ENCODE data around the gene CNN2.
"Not testable (repeated sequence)": the region's sequence is repeated elsewhere in the genome, so short reads cannot be mapped to it uniquely, and the experiment has no call there.

The CNN2 gene

GRCh38 chr19:1019980-1020867 is 6.2 kb upstream of the CNN2 start:
- Histone ChIP-seq H3K4me3 (ENCODE audit: insufficient read depth in 1 of 2, low read depth in 1 of 2, low read length in 2 of 2) (peak overlapping the region; percentile 73 to 96), H3K4me1 (ENCODE audit: control insufficient read depth, insufficient read depth, low read depth, low read length) (peaks cover 51% of the 10 kb centered on the region), H3K23ac (ENCODE audit: low read length in 2 of 2) (peak overlapping the region in 1 of 2 experiments; percentile 94), H2AFZ (ENCODE audit: low read depth, low read length) (no peak overlapping the region), H3K27me3 (ENCODE audit: control insufficient read depth in 1 of 2, insufficient read depth in 1 of 2, low read length in 2 of 2) (no peaks in the 10 kb centered on the region), H3K4me2 (ENCODE audit: low read length, poor library complexity, severe bottlenecking) (peak overlapping the region; percentile 96), H2BK15ac (ENCODE audit: low read depth, poor library complexity, severe bottlenecking) (peak overlapping the region; percentile 56), H3K36me3 (ENCODE audit: control insufficient read depth in 1 of 2, insufficient read depth in 2 of 2, low read depth in 1 of 2, low read length in 2 of 2) (peaks cover 0 to 29% of the 10 kb centered on the region in 2 experiments), H3K9ac (ENCODE audit: low read length) (peak overlapping the region; percentile 90), H3K79me1 (replicated peaks; ENCODE audit: low read length, poor library complexity, severe bottlenecking) (no peaks in the 10 kb centered on the region), H2BK12ac (ENCODE audit: low read length in 2 of 2) (peak overlapping the region in 1 of 2 experiments; percentile 51), H4K8ac (ENCODE audit: low read length) (peak overlapping the region; percentile 80), H3K14ac (ENCODE audit: low read length in 2 of 2) (peak overlapping the region in 1 of 2 experiments; percentile 94), H3K27ac (ENCODE audit: low read length, poor library complexity, severe bottlenecking) (no peak overlapping the region), H3K4ac (ENCODE audit: low read depth in 1 of 2, low read length in 2 of 2) (peak overlapping the region; percentile 52 to 69), H4K91ac (ENCODE audit: low read length) (peak overlapping the region; percentile 29), H2BK5ac (ENCODE audit: low read depth, low read length, poor library complexity, severe bottlenecking) (peak overlapping the region; percentile 9), H3K9me3 (ENCODE audit: control insufficient read depth, low read length) (no peaks in the 10 kb centered on the region), H3K18ac (ENCODE audit: low read depth in 1 of 2, low read length in 2 of 2) (peak overlapping the region; percentile 94 to 96), H2AK5ac (ENCODE audit: low read length, severe bottlenecking) (no peak overlapping the region), H2BK120ac (ENCODE audit: low read depth, low read length) (peak overlapping the region; percentile 84)
- 6% methylated on average over 51 of the region's 60 CpGs for WGBS
- DNase-seq: no peak

GRCh38 chr19:1020868-1021425 is 5.5 kb upstream of the CNN2 start, which contains the start of gene TMEM259:
Gene TMEM259 (minus strand): TSS chr19:1021123. CDS start chr19:1020996, 127 bp downstream.
- Histone ChIP-seq H3K9ac (ENCODE audit: low read length) (peak within 1 kb of the TSS; percentile 90), H4K91ac (ENCODE audit: low read length) (peak within 1 kb of the TSS; percentile 29), H3K9me3 (ENCODE audit: control insufficient read depth, low read length) (no peaks in the 10 kb centered on the region), H2AK5ac (ENCODE audit: low read length, severe bottlenecking) (no peak within 1 kb of the TSS), H3K4me2 (ENCODE audit: low read length, poor library complexity, severe bottlenecking) (peak within 1 kb of the TSS; percentile 96), H4K8ac (ENCODE audit: low read length) (peak within 1 kb of the TSS; percentile 80), H3K14ac (ENCODE audit: low read length in 2 of 2) (peak within 1 kb of the TSS in 1 of 2 experiments; percentile 94), H3K4ac (ENCODE audit: low read depth in 1 of 2, low read length in 2 of 2) (peak within 1 kb of the TSS; percentile 52 to 69), H3K27ac (ENCODE audit: low read length, poor library complexity, severe bottlenecking) (peak within 1 kb of the TSS; percentile 79), H2AFZ (ENCODE audit: low read depth, low read length) (no peak within 1 kb of the TSS), H2BK12ac (ENCODE audit: low read length in 2 of 2) (peak within 1 kb of the TSS in 1 of 2 experiments; percentile 51), H3K36me3 (ENCODE audit: control insufficient read depth in 1 of 2, insufficient read depth in 2 of 2, low read depth in 1 of 2, low read length in 2 of 2) (peaks cover 0 to 25% of the 10 kb centered on the region in 2 experiments), H2BK15ac (ENCODE audit: low read depth, poor library complexity, severe bottlenecking) (peak within 1 kb of the TSS; percentile 56), H2BK120ac (ENCODE audit: low read depth, low read length) (peak within 1 kb of the TSS; percentile 84), H3K4me1 (ENCODE audit: control insufficient read depth, insufficient read depth, low read depth, low read length) (peaks cover 47% of the 10 kb centered on the region), H3K23ac (ENCODE audit: low read length in 2 of 2) (peak within 1 kb of the TSS in 1 of 2 experiments; percentile 94), H3K18ac (ENCODE audit: low read depth in 1 of 2, low read length in 2 of 2) (peak within 1 kb of the TSS; percentile 94 to 96), H3K27me3 (ENCODE audit: control insufficient read depth in 1 of 2, insufficient read depth in 1 of 2, low read length in 2 of 2) (no peaks in the 10 kb centered on the region), H3K79me1 (replicated peaks; ENCODE audit: low read length, poor library complexity, severe bottlenecking) (no peaks in the 10 kb centered on the region), H3K4me3 (ENCODE audit: insufficient read depth in 1 of 2, low read depth in 1 of 2, low read length in 2 of 2) (peak within 1 kb of the TSS; percentile 73 to 96), H2BK5ac (ENCODE audit: low read depth, low read length, poor library complexity, severe bottlenecking) (peak within 1 kb of the TSS; percentile 9)
- WGBS: under 1% methylated on average over 43 of the region's 68 CpGs
- peak; percentile 97 for DNase-seq

GRCh38 chr19:1023883-1024188 is 2.6 kb upstream of the CNN2 start:
- H2AFZ ChIP-seq (ENCODE audit: low read depth, low read length); H3K18ac ChIP-seq (ENCODE audit: low read depth in 1 of 2, low read length in 2 of 2); H3K4me3 ChIP-seq (ENCODE audit: insufficient read depth in 1 of 2, low read depth in 1 of 2, low read length in 2 of 2); H4K91ac ChIP-seq (ENCODE audit: low read length); H3K79me1 ChIP-seq (replicated peaks; ENCODE audit: low read length, poor library complexity, severe bottlenecking); H3K4ac ChIP-seq (ENCODE audit: low read depth in 1 of 2, low read length in 2 of 2); H2BK12ac ChIP-seq (ENCODE audit: low read length in 2 of 2); H2BK15ac ChIP-seq (ENCODE audit: low read depth, poor library complexity, severe bottlenecking); H4K8ac ChIP-seq (ENCODE audit: low read length); H2AK5ac ChIP-seq (ENCODE audit: low read length, severe bottlenecking); H3K9ac ChIP-seq (ENCODE audit: low read length); H3K27me3 ChIP-seq (ENCODE audit: control insufficient read depth in 1 of 2, insufficient read depth in 1 of 2, low read length in 2 of 2); H2BK120ac ChIP-seq (ENCODE audit: low read depth, low read length); H3K27ac ChIP-seq (ENCODE audit: low read length, poor library complexity, severe bottlenecking); DNase-seq; H3K9me3 ChIP-seq (ENCODE audit: control insufficient read depth, low read length); H3K23ac ChIP-seq (ENCODE audit: low read length in 2 of 2); H3K4me2 ChIP-seq (ENCODE audit: low read length, poor library complexity, severe bottlenecking); H3K14ac ChIP-seq (ENCODE audit: low read length in 2 of 2); H2BK5ac ChIP-seq (ENCODE audit: low read depth, low read length, poor library complexity, severe bottlenecking): not testable (repeated sequence)
- 96% methylated on average over 5 of the region's 5 CpGs for WGBS
- H3K4me1 ChIP-seq (ENCODE audit: control insufficient read depth, insufficient read depth, low read depth, low read length): peaks cover 21% of the 10 kb centered on the region
- H3K36me3 ChIP-seq (ENCODE audit: control insufficient read depth in 1 of 2, insufficient read depth in 2 of 2, low read depth in 1 of 2, low read length in 2 of 2): peaks cover 0 to 15% of the 10 kb centered on the region in 2 experiments

GRCh38 chr19:1025080-1025479 is 1.3 kb upstream of the CNN2 start:
- not testable (repeated sequence) for DNase-seq; H3K9me3 ChIP-seq (ENCODE audit: control insufficient read depth, low read length); H3K23ac ChIP-seq (ENCODE audit: low read length in 2 of 2); H4K8ac ChIP-seq (ENCODE audit: low read length); H2BK12ac ChIP-seq (ENCODE audit: low read length in 2 of 2); H3K9ac ChIP-seq (ENCODE audit: low read length); H2AFZ ChIP-seq (ENCODE audit: low read depth, low read length); H2BK15ac ChIP-seq (ENCODE audit: low read depth, poor library complexity, severe bottlenecking); H3K79me1 ChIP-seq (replicated peaks; ENCODE audit: low read length, poor library complexity, severe bottlenecking); H4K91ac ChIP-seq (ENCODE audit: low read length); H3K14ac ChIP-seq (ENCODE audit: low read length in 2 of 2); H3K27me3 ChIP-seq (ENCODE audit: control insufficient read depth in 1 of 2, insufficient read depth in 1 of 2, low read length in 2 of 2); H3K4ac ChIP-seq (ENCODE audit: low read depth in 1 of 2, low read length in 2 of 2); H3K18ac ChIP-seq (ENCODE audit: low read depth in 1 of 2, low read length in 2 of 2); H3K4me2 ChIP-seq (ENCODE audit: low read length, poor library complexity, severe bottlenecking); H2BK5ac ChIP-seq (ENCODE audit: low read depth, low read length, poor library complexity, severe bottlenecking); H3K4me3 ChIP-seq (ENCODE audit: insufficient read depth in 1 of 2, low read depth in 1 of 2, low read length in 2 of 2); H2AK5ac ChIP-seq (ENCODE audit: low read length, severe bottlenecking)
- Histone ChIP-seq H3K27ac (ENCODE audit: low read length, poor library complexity, severe bottlenecking) (peak overlapping the region; percentile 100), H3K36me3 (ENCODE audit: control insufficient read depth in 1 of 2, insufficient read depth in 2 of 2, low read depth in 1 of 2, low read length in 2 of 2) (peaks cover 4 to 13% of the 10 kb centered on the region in 2 experiments), H2BK120ac (ENCODE audit: low read depth, low read length) (peak overlapping the region; percentile 15), H3K4me1 (ENCODE audit: control insufficient read depth, insufficient read depth, low read depth, low read length) (peaks cover 14% of the 10 kb centered on the region)
- WGBS: 88% methylated on average over 4 of the region's 6 CpGs

Measured in mesenchymal stem cell (in vitro differentiated cells and primary cell).